Endothelial cell of umbilical vein (primary cell): ENCODE data around the gene CAMTA1. TPM values are rescaled to one million over a fixed set of nuclear protein-coding genes. Genes with fewer than 3 reads are reported as not detected.

Source experiments
- BruUV-seq: library from RNA; stranded (reverse); fragments of 400-500 nt; replicated peaks from 2 replicates; lab custom pipeline; 2021; lab: Mats Ljungman, UMichigan
- CTCF ChIA-PET: fragments of 300-600, 350-600 bp; sonication (Branson Sonifier 250); formaldehyde crosslinking; loops from one replicate; lab custom pipeline; 2021; ENCODE audit warnings: antibody characterized with exemption, inconsistent platforms; lab: Charles Lee
- POLR2A ChIA-PET: fragments of 300-600, 350-600 bp; sonication (Branson Sonifier 250); formaldehyde crosslinking; loops from one replicate; lab custom pipeline; 2021; ENCODE audit warnings: antibody characterized with exemption, inconsistent platforms; lab: Charles Lee
- DNase-seq: peaks from one replicate; pipeline ENCODE4 v3.0.0-alpha.2; 2011; ENCODE audit warnings: low read depth, low spot score
- FAIRE-seq: peaks from 2 replicates; lab custom pipeline; 2011; peaks lifted over from hg19 to GRCh38; lab: Jason Lieb, UNC
- H2AFZ ChIP-seq: 2 replicates; pipeline ENCODE4 v1.6.0; 2012; ENCODE audit warnings: low read depth, low read length, control low read depth, inconsistent platforms
- H3K27ac ChIP-seq: 2 replicates; pipeline ENCODE4 v1.5.1; 2011; ENCODE audit warnings: low read depth, mild to moderate bottlenecking, control low read depth, low read length, moderate library complexity; ENCODE audit not compliant: insufficient read depth
- H3K27me3 ChIP-seq, 2 experiments: 2 replicates each; pipeline versions ENCODE4 v1.6.0 to v1.6.1; 2011; ENCODE audit warnings: low read length in 2 of 2, mixed read lengths in 1 of 2; ENCODE audit not compliant: control insufficient read depth in 2 of 2, insufficient read depth in 2 of 2
- H3K36me3 ChIP-seq, 2 experiments: 2 replicates in 1 of 2; 3 replicates in 1 of 2; pipeline ENCODE4 v1.5.1; 2011; ENCODE audit warnings: low read length in 2 of 2, mild to moderate bottlenecking in 1 of 2, moderate library complexity in 1 of 2; ENCODE audit not compliant: control insufficient read depth in 2 of 2, insufficient read depth in 2 of 2; ENCODE audit errors: extremely low read depth in 1 of 2
- H3K4me1 ChIP-seq: 3 replicates; pipeline ENCODE4 v1.5.1; 2011; ENCODE audit warnings: mild to moderate bottlenecking, low read length; ENCODE audit not compliant: control insufficient read depth, insufficient read depth; ENCODE audit errors: extremely low read depth
- H3K4me2 ChIP-seq: 2 replicates; pipeline ENCODE4 v1.6.1; 2011; ENCODE audit warnings: low read length, control low read depth, mixed read lengths; ENCODE audit not compliant: insufficient read depth
- H3K4me3 ChIP-seq, 3 experiments: fragments of 200-600 bp in 1 of 3; sonication (generic), shearing (Covaris generic) in 1 of 3; replicated peaks in 1 of 3; 2 replicates each; pipeline ENCODE4 v1.5.1; 2011 to 2016; ENCODE audit warnings: control low read depth in 3 of 3, low read length in 3 of 3, mild to moderate bottlenecking in 2 of 3, inconsistent platforms in 1 of 3, low read depth in 1 of 3, moderate library complexity in 1 of 3; ENCODE audit not compliant: insufficient read depth in 1 of 3
- H3K79me2 ChIP-seq: 2 replicates; pipeline ENCODE4 v1.6.0; 2012; ENCODE audit warnings: low read length, inconsistent platforms; ENCODE audit not compliant: control insufficient read depth, insufficient read depth
- H3K9ac ChIP-seq: replicated peaks from 2 replicates; pipeline ENCODE3; 2011; ENCODE audit warnings: low read length, control low read depth; ENCODE audit not compliant: insufficient read depth; ENCODE audit errors: extremely low read depth
- H3K9me1 ChIP-seq: replicated peaks from 3 replicates; pipeline ENCODE4 v1.6.0; 2011; ENCODE audit warnings: mild to moderate bottlenecking, low read length; ENCODE audit not compliant: control insufficient read depth, insufficient read depth; ENCODE audit errors: extremely low read depth
- H3K9me3 ChIP-seq: replicated peaks from 2 replicates; pipeline ENCODE4 v1.5.1; 2012; ENCODE audit warnings: low read length, inconsistent platforms; ENCODE audit not compliant: control insufficient read depth, insufficient read depth
- H4K20me1 ChIP-seq: replicated peaks from 2 replicates; pipeline ENCODE3; 2011; ENCODE audit warnings: mild to moderate bottlenecking, low read length; ENCODE audit not compliant: control insufficient read depth, insufficient read depth; ENCODE audit errors: extremely low read depth
- CTCF ChIP-seq, 2 donors: IDR thresholded peaks; 1 replicate in 1 of 2; 2 replicates in 1 of 2; pipeline ENCODE4 v1.5.1; 2011; ENCODE audit warnings: low read length in 2 of 2, mild to moderate bottlenecking in 2 of 2, moderate library complexity in 2 of 2, control low read depth in 1 of 2, inconsistent platforms in 1 of 2, low read depth in 1 of 2; ENCODE audit not compliant: insufficient read depth in 1 of 2; ENCODE audit errors: extremely low read depth in 1 of 2
- EZH2 ChIP-seq: IDR thresholded peaks from 2 replicates; pipeline ENCODE4 v1.6.1; 2012; ENCODE audit warnings: borderline replicate concordance, low read depth, mild to moderate bottlenecking, moderate library complexity, low read length, inconsistent platforms; ENCODE audit not compliant: severe bottlenecking
- FOS ChIP-seq: IDR thresholded peaks from 2 replicates; pipeline ENCODE4 v1.6.1; 2011; ENCODE audit warnings: mild to moderate bottlenecking, low read length, moderate library complexity, borderline replicate concordance; ENCODE audit not compliant: insufficient read depth
- GATA2 ChIP-seq: IDR thresholded peaks from 2 replicates; pipeline ENCODE4 v1.7.0; 2011; ENCODE audit warnings: low read depth, mild to moderate bottlenecking, moderate library complexity, mixed read lengths, low read length; ENCODE audit not compliant: insufficient read length, insufficient read depth
- JUN ChIP-seq: IDR thresholded peaks from 2 replicates; pipeline ENCODE4 v1.6.1; 2011; ENCODE audit warnings: borderline replicate concordance, low read depth; ENCODE audit not compliant: insufficient read length, insufficient read depth
- MAX ChIP-seq: IDR thresholded peaks from 2 replicates; pipeline ENCODE4 v1.6.1; 2011; ENCODE audit not compliant: insufficient read depth, insufficient read length
- MYC ChIP-seq: IDR thresholded peaks from one replicate; pipeline ENCODE4 v1.6.1; 2011; ENCODE audit warnings: mild to moderate bottlenecking, low read depth, low read length
- POLR2A ChIP-seq: IDR thresholded peaks from 2 replicates; pipeline ENCODE4 v1.6.1; 2012; ENCODE audit warnings: low read depth, mild to moderate bottlenecking, control low read depth, low read length
- POLR2AphosphoS5 ChIP-seq: IDR thresholded peaks from 2 replicates; pipeline ENCODE4 v1.6.1; 2012; ENCODE audit warnings: low read depth, mild to moderate bottlenecking, control low read depth, low read length, moderate library complexity; ENCODE audit not compliant: insufficient read depth
- dilution Hi-C: fragments of 300-500 bp; cut with MboI; formaldehyde crosslinking; loops from one replicate; pipeline ENCODE4 v1.15.0; 2019; ENCODE audit warnings: low sequenced_read_pairs; ENCODE audit not compliant: extremely low pct_ligation_motif_present
- intact Hi-C: fragments of 100-400 bp; cut with micrococcal nuclease; formaldehyde crosslinking; loops from one replicate; pipeline ENCODE4 v1.10.0; 2022
- polyA plus RNA-seq, 4 experiments: library from polyadenylated mRNA; depleted of rRNA in 3 of 4; stranded (reverse) in 3 of 4; unstranded in 1 of 4; fragments of >200 nt; gene quantifications; 2 replicates each; pipeline versions ENCODE4 v1.2.1 to v1.2.3, GENCODE V29; 2011 to 2012; ENCODE audit warnings: missing spikeins in 1 of 4
- total RNA-seq: library from RNA; stranded (reverse); gene quantifications from 2 replicates; pipeline ENCODE4 v1.2.3, GENCODE V29; 2021

CAMTA1 gene
- total and polyA plus RNA-seq, 2 donors (not counting 3 experiments of a cell fraction or from before 2014, with no cell fraction given) = 50.8 to 92.7 TPM

GRCh38 chr1:7640920-7641585, 855.8 kb downstream of the CAMTA1 start:
- Histone ChIP-seq H4K20me1 (no peaks in the 10 kb centered on the region), H3K36me3 (no peaks in the 10 kb centered on the region), H3K27ac (no peak overlapping the region), H3K9ac (no peak overlapping the region), H3K27me3 (no peaks in the 10 kb centered on the region), H3K79me2 (no peaks in the 10 kb centered on the region), H3K4me2 (no peak overlapping the region), H3K9me3 (no peaks in the 10 kb centered on the region), H2AFZ (no peak overlapping the region), H3K4me1 (peaks cover 6% of the 10 kb centered on the region), H3K4me3 (no peak overlapping the region), H3K9me1 (no peaks in the 10 kb centered on the region)
- dilution Hi-C loops (no loop called here), intact Hi-C loops (no loop called here)
- DNase-seq (no peak), FAIRE-seq (no peak)
- ChIA-PET POLR2A (no interaction called here), CTCF (interaction anchor here (0.9 to 2.9 kb wide), 3 partner anchors 92 to 599 kb away, joined by 3 to 14 read pairs (median 4); no protein-coding TSS in a partner anchor)
- TF ChIP-seq MYC (no peak), EZH2 (no peak)
- BruUV-seq = no TSS peak

GRCh38 chr1:7641587-7642417, 856.5 kb downstream of the CAMTA1 start:
- Histone ChIP-seq H3K36me3 (no peaks in the 10 kb centered on the region), H2AFZ (no peak overlapping the region), H3K4me2 (no peak overlapping the region), H3K4me1 (peaks cover 6% of the 10 kb centered on the region), H3K27me3 (no peaks in the 10 kb centered on the region), H3K9me1 (no peaks in the 10 kb centered on the region), H3K79me2 (no peaks in the 10 kb centered on the region), H3K4me3 (no peak overlapping the region), H3K27ac (no peak overlapping the region), H4K20me1 (no peaks in the 10 kb centered on the region), H3K9ac (no peak overlapping the region), H3K9me3 (no peaks in the 10 kb centered on the region)
- TF ChIP-seq FOS = no peak
- TF ChIP-seq POLR2AphosphoS5 = no peak
- TF ChIP-seq GATA2 = no peak
- no peak for TF ChIP-seq MAX
- no peak for TF ChIP-seq EZH2
- no peak for TF ChIP-seq CTCF (IDR thresholded peaks at IDR 0.05; ENCODE audit: extremely low read depth in 1 of 2, insufficient read depth in 1 of 2, low read depth in 1 of 2, low read length in 2 of 2)
- TF ChIP-seq POLR2A = no peak
- TF ChIP-seq MYC = no peak
- TF ChIP-seq JUN = no peak
- POLR2A ChIA-PET = no interaction called here
- CTCF ChIA-PET = interaction anchor here (0.9 to 2.9 kb wide), 3 partner anchors 92 to 600 kb away, joined by 3 to 14 read pairs (median 4); no protein-coding TSS in a partner anchor
- DNase-seq (no peak), FAIRE-seq (no peak)
- dilution Hi-C loops = no loop called here
- BruUV-seq = no TSS peak
- intact Hi-C loops = no loop called here
